ENCODE results near the gene YWHAG.
"Not testable (repeated sequence)": the region's sequence is repeated elsewhere in the genome, so short reads cannot be mapped to it uniquely, and the experiment has no call there.

Gene YWHAG

DNA sequence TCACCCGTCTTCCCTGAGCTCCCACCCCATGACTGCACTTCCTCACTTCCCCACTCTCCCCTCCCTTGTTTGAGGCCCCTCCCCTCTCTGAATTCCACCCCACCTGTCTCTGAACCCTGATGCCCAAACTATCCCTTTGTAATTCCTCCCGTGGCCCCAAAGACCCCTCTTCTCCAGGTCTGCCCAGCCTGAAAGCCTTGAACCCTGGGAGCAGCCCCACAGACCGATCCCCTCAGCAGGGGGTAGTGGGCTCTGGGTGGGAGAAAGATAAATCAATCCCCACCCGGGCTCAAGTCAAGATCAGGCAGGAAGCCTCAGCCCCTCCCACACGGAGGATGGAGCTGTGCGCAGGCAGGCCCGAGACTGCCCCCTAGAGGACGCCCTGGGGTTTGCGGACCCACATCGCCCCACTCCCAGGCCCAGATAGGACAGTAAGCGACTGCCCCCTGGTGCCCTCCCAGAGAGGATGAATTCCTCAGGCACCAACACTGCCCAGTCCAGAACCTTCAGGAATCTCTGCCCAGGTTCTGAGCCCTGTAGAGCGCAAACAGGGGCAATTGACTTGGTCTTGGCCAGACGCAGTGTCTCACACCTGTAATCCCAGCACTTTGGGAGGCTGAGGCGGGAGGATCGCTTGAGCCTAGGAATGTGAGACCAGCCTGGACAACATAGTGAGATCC lies 44.6 kb downstream of the YWHAG start:
- DNase-seq (ENCODE audit: insufficient read length, low spot score) (peak; percentile 93), FAIRE-seq (no peak)
- no peak for TF ChIP-seq POLR2A (IDR thresholded peaks at IDR 0.05; ENCODE audit: low read depth, low read length)

DNA sequence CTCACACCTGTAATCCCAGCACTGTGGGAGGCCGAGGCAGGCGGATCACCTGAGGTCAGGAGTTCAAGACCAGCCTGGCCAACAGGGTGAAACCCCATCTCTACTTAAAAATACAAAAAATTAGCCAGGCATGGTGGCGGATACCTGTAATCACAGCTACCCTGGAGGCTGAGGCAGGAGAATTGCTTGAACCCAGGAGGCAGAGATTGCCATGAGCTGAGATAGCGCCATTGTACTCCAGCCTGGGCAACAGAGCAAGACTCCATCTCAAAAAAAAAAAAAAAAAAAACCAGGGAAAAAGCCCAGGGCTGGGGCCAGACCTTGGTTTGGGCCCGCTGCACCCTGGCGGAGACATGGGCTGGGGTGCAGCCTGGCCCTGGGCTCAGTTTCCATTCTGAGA lies 47.0 kb downstream of the YWHAG start:
- DNase-seq (ENCODE audit: insufficient read length, low spot score); FAIRE-seq: not testable (repeated sequence)

GRCh38 chr7:76310102-76310957 lies 48.5 kb downstream of the YWHAG start:
- FAIRE-seq (no peak), DNase-seq (ENCODE audit: insufficient read length, low spot score) (no peak)
- TF ChIP-seq POLR2A (IDR thresholded peaks at IDR 0.05; ENCODE audit: low read depth, low read length), result no peak

DNA sequence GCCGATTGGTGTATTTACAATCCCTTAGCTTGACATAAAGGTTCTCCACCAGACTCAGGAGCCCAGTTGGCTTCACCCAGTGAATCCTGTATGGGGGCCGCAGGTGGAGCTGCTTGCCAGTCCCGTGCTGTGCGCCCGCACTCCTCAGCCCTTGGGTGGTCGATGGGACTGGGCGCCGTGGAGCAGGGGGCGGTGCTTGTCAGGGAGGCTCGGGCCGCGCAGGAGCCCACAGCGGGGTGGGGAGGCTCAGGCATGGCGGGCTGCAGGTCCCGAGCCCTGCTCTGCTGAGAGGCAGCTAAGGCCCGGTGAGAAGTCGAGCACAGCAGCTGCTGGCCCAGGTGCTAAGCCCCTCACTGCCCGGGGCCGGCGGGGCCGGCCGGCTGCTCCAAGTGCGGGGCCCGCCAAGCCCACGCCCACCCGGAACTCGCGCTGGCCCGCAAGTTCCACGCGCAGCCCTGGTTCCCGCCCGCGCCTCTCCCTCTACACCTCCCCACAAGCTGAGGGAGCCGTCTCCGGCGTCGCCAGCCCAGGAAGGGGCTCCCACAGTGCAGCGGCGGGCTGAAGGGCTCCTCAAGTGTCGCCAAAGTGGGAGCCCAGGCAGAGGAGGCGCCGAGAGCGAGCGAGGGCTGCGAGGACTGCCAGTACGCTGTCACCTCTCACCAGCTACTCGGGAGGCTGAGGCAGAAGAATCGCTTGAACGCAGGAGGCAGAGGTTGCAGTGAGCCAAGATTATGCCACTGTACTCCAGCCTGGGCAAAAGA lies 49.3 kb downstream of the YWHAG start:
- not testable (repeated sequence) for DNase-seq (ENCODE audit: insufficient read length, low spot score); FAIRE-seq

GRCh38 chr7:76308874-76309273 lies 49.9 kb downstream of the YWHAG start:
- not testable (repeated sequence) for DNase-seq (ENCODE audit: insufficient read length, low spot score); FAIRE-seq

GRCh38 chr7:76304888-76305375 lies 53.9 kb downstream of the YWHAG start:
- no peak for FAIRE-seq
- peak; percentile 20 for TF ChIP-seq POLR2A (IDR thresholded peaks at IDR 0.05; ENCODE audit: low read depth, low read length)
- no peak for DNase-seq (ENCODE audit: insufficient read length, low spot score)

- TF ChIP-seq POLR2A (IDR thresholded peaks at IDR 0.05; ENCODE audit: low read depth, low read length), result 0 out of 2 replicates have a peak, but pooled peaks have one; percentile 2
- DNase-seq (ENCODE audit: insufficient read length, low spot score) (no peak), FAIRE-seq (no peak)
These were observed 55.3 kb downstream of the YWHAG start for GRCh38 chr7:76303202-76304147.

- FAIRE-seq (no peak), DNase-seq (ENCODE audit: insufficient read length, low spot score) (no peak)
- peak; percentile 97 for TF ChIP-seq POLR2A (IDR thresholded peaks at IDR 0.05; ENCODE audit: low read depth, low read length)
These were observed 56.2 kb downstream of the YWHAG start, which contains the start of gene HSPB1 for GRCh38 chr7:76302347-76303201. TSS of gene HSPB1 (plus strand) at chr7:76302673. CDS start at chr7:76302713, 40 bp downstream.

GRCh38 chr7:76301000-76301399 lies 57.8 kb downstream of the YWHAG start:
- FAIRE-seq (no peak), DNase-seq (ENCODE audit: insufficient read length, low spot score) (no peak)
- no peak for TF ChIP-seq POLR2A (IDR thresholded peaks at IDR 0.05; ENCODE audit: low read depth, low read length)

DNA sequence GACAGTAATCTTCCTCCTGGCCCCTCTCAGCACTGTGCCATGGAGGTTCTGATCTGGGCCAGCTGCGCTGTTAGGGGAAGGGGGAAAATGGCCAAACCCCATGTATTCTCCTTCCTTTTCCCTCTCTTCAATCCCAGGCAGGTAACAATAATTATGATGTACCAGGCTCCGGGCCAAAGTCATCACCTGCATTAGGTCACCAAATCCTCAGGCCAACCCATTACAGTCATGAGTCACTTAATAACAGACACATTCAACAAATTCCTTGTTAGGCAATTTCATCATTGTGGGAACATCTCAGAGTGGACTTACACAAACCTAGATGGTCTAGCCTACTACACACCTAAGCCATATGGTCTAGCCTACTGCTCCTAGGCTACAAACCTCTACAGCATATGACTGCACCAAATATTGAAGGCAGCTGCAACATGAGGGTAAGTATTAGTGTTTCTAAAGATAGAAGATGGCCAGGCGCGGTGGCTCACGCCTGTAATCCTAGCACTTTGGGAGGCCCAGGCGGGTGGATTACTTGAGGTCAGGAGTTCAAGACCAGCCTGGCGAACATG lies 58.5 kb downstream of the YWHAG start:
- FAIRE-seq, result no peak
- no peak for TF ChIP-seq POLR2A (IDR thresholded peaks at IDR 0.05; ENCODE audit: low read depth, low read length)
- DNase-seq (ENCODE audit: insufficient read length, low spot score), result no peak

DNA sequence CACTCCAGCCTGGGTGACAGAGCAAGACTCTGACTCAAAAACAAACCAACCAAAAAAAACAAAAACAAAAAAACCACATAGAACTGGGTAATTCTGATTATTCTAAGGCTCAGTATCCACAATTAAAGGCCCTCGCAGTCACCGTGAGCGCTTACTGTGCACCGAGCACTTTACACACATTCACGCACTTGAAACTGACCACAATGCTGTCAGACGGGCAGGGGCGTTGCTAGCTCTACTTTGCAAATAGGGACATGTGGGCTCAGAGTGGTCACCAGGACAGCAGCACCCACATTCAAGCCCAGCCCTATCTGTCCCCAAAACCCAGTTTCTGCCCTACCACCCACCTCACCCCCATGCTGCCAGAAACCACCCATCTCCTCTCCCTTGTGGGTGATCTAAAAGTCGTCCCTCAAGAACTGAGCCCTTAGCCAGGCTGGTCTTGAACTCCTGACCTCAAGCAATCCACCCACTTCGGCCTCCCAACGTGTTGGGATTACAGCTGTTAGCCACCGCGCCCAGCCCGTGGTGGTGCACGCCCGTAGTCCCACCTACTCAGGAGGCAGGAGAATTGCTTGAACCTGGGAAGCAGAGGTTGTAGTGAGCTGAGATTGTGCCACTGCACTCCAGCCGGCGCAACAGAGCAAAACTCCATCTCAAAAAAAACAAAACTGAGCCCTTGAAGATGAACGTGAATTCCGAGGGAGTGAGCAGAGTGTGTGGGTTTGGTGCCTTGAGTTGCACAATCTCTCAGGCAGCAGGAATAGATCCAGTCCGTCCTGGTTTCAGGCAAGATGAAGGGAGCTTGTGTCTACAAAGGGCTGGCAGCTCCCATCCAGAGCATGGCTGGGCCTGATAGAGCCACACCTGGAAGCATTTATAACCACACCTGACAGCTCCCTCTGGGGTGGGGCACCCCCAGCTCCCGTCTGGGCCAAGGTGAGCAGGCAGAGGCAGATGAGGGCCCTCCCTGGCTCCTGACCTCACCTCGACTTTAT lies 61.7 kb downstream of the YWHAG start:
- TF ChIP-seq POLR2A (IDR thresholded peaks at IDR 0.05; ENCODE audit: low read depth, low read length), result no peak
- FAIRE-seq, result no peak
- no peak for DNase-seq (ENCODE audit: insufficient read length, low spot score)
